Measurements from ENCODE around the gene TMEM150B. TPM values are rescaled to one million over a fixed set of nuclear protein-coding genes. Genes with fewer than 3 reads are reported as not detected.

TMEM150B gene
- total and polyA plus RNA-seq, 7 donors: 2.4 to 18.7 (median 7.2) TPM; not detected in 1

GRCh38 chr19:55315956-55316525 is 9.1 kb downstream of the TMEM150B start:
- Histone ChIP-seq H3K4me3 (no peak overlapping the region), H3K36me3 (no peaks in the 10 kb centered on the region), H3K9me3 (no peaks in the 10 kb centered on the region), H3K4me1 (peaks cover 0 to 5% (median 0%) of the 10 kb centered on the region in 4 donors), H3K27ac (no peak overlapping the region), H3K27me3 (peaks cover 0 to 11% (median 6%) of the 10 kb centered on the region in 3 donors)
- 88 to 89% methylated on average over 13 of the region's 13 CpGs for WGBS, 2 donors
- TF ChIP-seq POLR2AphosphoS5 (IDR thresholded peaks at IDR 0.05): no peak
- no peak for TF ChIP-seq POLR2A (IDR thresholded peaks at IDR 0.05)
- TF ChIP-seq EP300 (IDR thresholded peaks at IDR 0.05): no peak
- DNase-seq: no peak
- intact Hi-C loops (cut with DNase I): no loop called here

- TF ChIP-seq CTCF (IDR thresholded peaks at IDR 0.05): no peak
- TF ChIP-seq POLR2A (IDR thresholded peaks at IDR 0.05): no peak
- TF ChIP-seq POLR2AphosphoS5 (IDR thresholded peaks at IDR 0.05): no peak
- TF ChIP-seq EP300 (IDR thresholded peaks at IDR 0.05): no peak
- intact Hi-C loops (cut with DNase I): no loop called here
- no peaks in the 10 kb centered on the region for H3K27me3 ChIP-seq
Observed at GRCh38 chr19:55314396-55314795, 10.7 kb downstream of the TMEM150B start.

GRCh38 chr19:55312621-55313512 is 12.3 kb downstream of the TMEM150B start:
- DNase-seq: no peak
- H3K4me3 ChIP-seq: no peak overlapping the region
- H3K4me1 ChIP-seq: no peaks in the 10 kb centered on the region

More at GRCh38 chr19:55314396-55314795, 10.7 kb downstream of the TMEM150B start:
- 91 to 92% methylated on average over 8 of the region's 8 CpGs for WGBS, 2 donors
- DNase-seq: no peak
- no peaks in the 10 kb centered on the region for H3K9me3 ChIP-seq
- H3K36me3 ChIP-seq: peaks cover 0 to 4% (median 1%) of the 10 kb centered on the region in 4 donors
- H3K27ac ChIP-seq: no peak overlapping the region
- H3K4me1 ChIP-seq: no peaks in the 10 kb centered on the region
- H3K4me3 ChIP-seq: no peak overlapping the region

GRCh38 chr19:55311797-55312196 is 13.3 kb downstream of the TMEM150B start:
- WGBS, 2 donors: 83 to 88% methylated on average over 18 of the region's 18 CpGs
- no peaks in the 10 kb centered on the region for H3K9me3 ChIP-seq
- no peak overlapping the region for H3K27ac ChIP-seq
- peaks cover 0 to 21% (median 4%) of the 10 kb centered on the region in 4 donors for H3K36me3 ChIP-seq
- no peaks in the 10 kb centered on the region for H3K27me3 ChIP-seq
- DNase-seq: no peak
- no peak overlapping the region for H3K4me3 ChIP-seq
- intact Hi-C loops (cut with DNase I): no loop called here
- no peaks in the 10 kb centered on the region for H3K4me1 ChIP-seq
- TF ChIP-seq EP300 (IDR thresholded peaks at IDR 0.05) (no peak), POLR2AphosphoS5 (IDR thresholded peaks at IDR 0.05) (no peak), CTCF (IDR thresholded peaks at IDR 0.05) (no peak), POLR2A (IDR thresholded peaks at IDR 0.05) (no peak)

More at GRCh38 chr19:55312621-55313512, 12.3 kb downstream of the TMEM150B start:
- Histone ChIP-seq H3K27me3 (no peaks in the 10 kb centered on the region), H3K27ac (no peak overlapping the region), H3K36me3 (peaks cover 0 to 16% (median 1%) of the 10 kb centered on the region in 4 donors), H3K9me3 (no peaks in the 10 kb centered on the region)
- TF ChIP-seq POLR2AphosphoS5 (IDR thresholded peaks at IDR 0.05) (no peak), POLR2A (IDR thresholded peaks at IDR 0.05) (no peak), CTCF (IDR thresholded peaks at IDR 0.05) (no peak), EP300 (IDR thresholded peaks at IDR 0.05) (no peak)
- intact Hi-C loops (cut with DNase I): no loop called here
- 85 to 86% methylated on average over 47 of the region's 47 CpGs for WGBS, 2 donors

GRCh38 chr19:55311397-55311796 is 13.7 kb downstream of the TMEM150B start:
- Histone ChIP-seq H3K4me3 (no peak overlapping the region), H3K4me1 (no peaks in the 10 kb centered on the region), H3K9me3 (no peaks in the 10 kb centered on the region), H3K27ac (no peak overlapping the region), H3K36me3 (peaks cover 0 to 25% (median 8%) of the 10 kb centered on the region in 4 donors), H3K27me3 (no peaks in the 10 kb centered on the region)
- intact Hi-C loops (cut with DNase I): no loop called here
- 80 to 91% methylated on average over 9 of the region's 9 CpGs for WGBS, 2 donors
- DNase-seq: no peak
- TF ChIP-seq EP300 (IDR thresholded peaks at IDR 0.05): no peak
- TF ChIP-seq CTCF (IDR thresholded peaks at IDR 0.05): no peak
- TF ChIP-seq POLR2AphosphoS5 (IDR thresholded peaks at IDR 0.05): no peak
- no peak for TF ChIP-seq POLR2A (IDR thresholded peaks at IDR 0.05)
